Vagina (tissue), 2 donors: ENCODE data around the gene CHCHD6. TPM values are rescaled to one million over a fixed set of nuclear protein-coding genes. Genes with fewer than 3 reads are reported as not detected.

ENCODE experiments used
- DNase-seq, 2 donors: peaks; one replicate each; pipeline ENCODE4 v3.0.0-alpha.2; 2017; ENCODE audit errors: extremely low spot score in 2 of 2
- H3K27ac ChIP-seq: fragments of 200-600 bp; sonication (generic); one replicate; pipeline ENCODE4 v1.5.1; 2019
- H3K27me3 ChIP-seq: fragments of 200-600 bp; sonication (generic); one replicate; pipeline ENCODE4 v1.5.1; 2019
- H3K36me3 ChIP-seq, 2 donors: fragments of 200-600 bp; sonication (generic); one replicate each; pipeline ENCODE4 v1.5.1; 2017 to 2019
- H3K4me1 ChIP-seq: fragments of 200-600 bp; sonication (generic); one replicate; pipeline ENCODE4 v1.5.1; 2019
- H3K4me3 ChIP-seq, 2 donors: fragments of 200-600 bp; sonication (generic); 1 replicate in 1 of 2; 2 replicates in 1 of 2; pipeline ENCODE4 v1.5.1; 2016 to 2019
- H3K9me3 ChIP-seq: fragments of 200-600 bp; sonication (generic); one replicate; pipeline ENCODE4 v1.5.1; 2019
- CTCF ChIP-seq, 3 experiments: fragments of 450-650 bp in 2 of 3; fragments of 200-600 bp in 1 of 3; sonication (generic) in 1 of 3; IDR thresholded peaks; one replicate each; pipeline ENCODE4 v1.5.1; 2017 to 2019; ENCODE audit warnings: antibody characterized with exemption in 3 of 3, mild to moderate bottlenecking in 2 of 3, moderate library complexity in 2 of 3
- POLR2A ChIP-seq, 2 donors: fragments of 450-650 bp; IDR thresholded peaks; one replicate each; pipeline ENCODE4 v1.6.1; 2017; ENCODE audit warnings: antibody characterized with exemption in 2 of 2, mild to moderate bottlenecking in 2 of 2, moderate library complexity in 2 of 2
- POLR2AphosphoS5 ChIP-seq, 2 donors: sonication (generic); formaldehyde crosslinking; IDR thresholded peaks; one replicate each; pipeline ENCODE4 v1.9.0; 2017; ENCODE audit warnings: antibody characterized with exemption in 2 of 2, mild to moderate bottlenecking in 2 of 2, low read depth in 1 of 2; ENCODE audit not compliant: insufficient read depth in 1 of 2
- intact Hi-C: fragments of 100-400 bp; cut with DNase I; formaldehyde crosslinking; loops from one replicate; pipeline ENCODE4 v1.15.1; 2023
- total RNA-seq: library from RNA; depleted of rRNA; stranded (reverse); fragments of >200 nt; gene quantifications from one replicate; pipeline ENCODE4 v1.2.3, GENCODE V29; 2016

Gene CHCHD6
- total RNA-seq, 1 donor from 2014 or later = 12.8 TPM

- DNase-seq = no peak
- no peak for TF ChIP-seq POLR2AphosphoS5 (IDR thresholded peaks at IDR 0.05; ENCODE audit: insufficient read depth in 1 of 2, low read depth in 1 of 2)
Measured at GRCh38 chr3:126934031-126934531, 230.0 kb downstream of the CHCHD6 start.

GRCh38 chr3:126934991-126935390 lies 231.0 kb downstream of the CHCHD6 start:
- no peak for TF ChIP-seq CTCF (IDR thresholded peaks at IDR 0.05)
- no peak for TF ChIP-seq POLR2AphosphoS5 (IDR thresholded peaks at IDR 0.05; ENCODE audit: insufficient read depth in 1 of 2, low read depth in 1 of 2)
- TF ChIP-seq POLR2A (IDR thresholded peaks at IDR 0.05) = no peak
- no peaks in the 10 kb centered on the region for H3K36me3 ChIP-seq
- H3K27ac ChIP-seq = no peak overlapping the region
- H3K9me3 ChIP-seq = no peaks in the 10 kb centered on the region
- intact Hi-C loops = no loop called here
- no peak for DNase-seq
- no peaks in the 10 kb centered on the region for H3K27me3 ChIP-seq
- peaks cover 44% of the 10 kb centered on the region for H3K4me1 ChIP-seq
- no peak overlapping the region for H3K4me3 ChIP-seq

More at GRCh38 chr3:126934031-126934531, 230.0 kb downstream of the CHCHD6 start:
- intact Hi-C loops = no loop called here
- Histone ChIP-seq H3K9me3 (no peaks in the 10 kb centered on the region), H3K36me3 (no peaks in the 10 kb centered on the region), H3K27ac (no peak overlapping the region), H3K27me3 (no peaks in the 10 kb centered on the region), H3K4me1 (peaks cover 39% of the 10 kb centered on the region), H3K4me3 (no peak overlapping the region)

- Histone ChIP-seq H3K4me3 (no peak overlapping the region), H3K36me3 (no peaks in the 10 kb centered on the region), H3K27me3 (no peaks in the 10 kb centered on the region), H3K27ac (no peak overlapping the region), H3K9me3 (no peaks in the 10 kb centered on the region), H3K4me1 (peaks cover 40% of the 10 kb centered on the region)
- DNase-seq = no peak
- no peak for TF ChIP-seq CTCF (IDR thresholded peaks at IDR 0.05)
- TF ChIP-seq POLR2A (IDR thresholded peaks at IDR 0.05) = no peak
- no peak for TF ChIP-seq POLR2AphosphoS5 (IDR thresholded peaks at IDR 0.05; ENCODE audit: insufficient read depth in 1 of 2, low read depth in 1 of 2)
- intact Hi-C loops = no loop called here
Measured at GRCh38 chr3:126935756-126936509, 231.9 kb downstream of the CHCHD6 start.

- peaks cover 30% of the 10 kb centered on the region for H3K4me1 ChIP-seq
- no peak for DNase-seq
- H3K27ac ChIP-seq = no peak overlapping the region
- no peaks in the 10 kb centered on the region for H3K27me3 ChIP-seq
- no peaks in the 10 kb centered on the region for H3K36me3 ChIP-seq
- H3K4me3 ChIP-seq = no peak overlapping the region
- intact Hi-C loops = no loop called here
- TF ChIP-seq CTCF (IDR thresholded peaks at IDR 0.05) = no peak
- TF ChIP-seq POLR2AphosphoS5 (IDR thresholded peaks at IDR 0.05; ENCODE audit: insufficient read depth in 1 of 2, low read depth in 1 of 2) = no peak
- TF ChIP-seq POLR2A (IDR thresholded peaks at IDR 0.05) = no peak
- no peaks in the 10 kb centered on the region for H3K9me3 ChIP-seq
Measured at GRCh38 chr3:126936853-126937425, 232.9 kb downstream of the CHCHD6 start.

- intact Hi-C loops = no loop called here
- Histone ChIP-seq H3K4me3 (no peak overlapping the region), H3K36me3 (no peaks in the 10 kb centered on the region), H3K4me1 (peaks cover 24% of the 10 kb centered on the region), H3K27me3 (no peaks in the 10 kb centered on the region), H3K9me3 (no peaks in the 10 kb centered on the region), H3K27ac (no peak overlapping the region)
- no peak for DNase-seq
- TF ChIP-seq CTCF (IDR thresholded peaks at IDR 0.05) = no peak
- TF ChIP-seq POLR2A (IDR thresholded peaks at IDR 0.05) = no peak
Measured at GRCh38 chr3:126937533-126937932, 233.5 kb downstream of the CHCHD6 start.
